Measurements from ENCODE around the gene SPEM1. TPM values are rescaled to one million over a fixed set of nuclear protein-coding genes. Genes with fewer than 3 reads are reported as not detected.

The SPEM1 gene
- total and polyA plus RNA-seq, 2 of the 13 experiments (the other 11 are each of a cell fraction or from before 2014, with no cell fraction given), result not detected

DNA sequence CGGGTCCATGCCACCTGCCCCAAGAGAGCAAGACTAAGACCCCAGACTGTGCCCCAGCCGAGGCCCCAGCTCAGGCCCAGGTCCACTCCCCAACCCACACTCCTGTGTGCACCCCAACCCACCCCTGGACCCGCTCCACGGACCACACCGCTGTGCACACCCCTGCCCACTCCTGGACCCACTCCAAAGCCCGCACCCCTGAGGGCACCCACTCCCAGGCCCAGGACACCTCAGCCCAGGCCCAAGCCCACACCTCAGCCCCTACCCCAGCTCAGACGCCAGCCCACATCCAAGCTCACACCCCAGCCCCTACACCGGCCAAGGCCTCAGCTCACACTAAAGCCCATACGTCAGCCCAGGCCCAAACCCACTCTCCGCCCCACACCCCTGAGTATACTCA lies 9.6 kb downstream of the SPEM1 start:
- no TSS peak for BruUV-seq (replicated peaks)
- in situ Hi-C loops (cut with HindIII; ENCODE audit: extremely low pct_ligation_motif_present, low pct_unique_long_range_greater_than_20kb), result no loop called here
- H3K4me3 ChIP-seq (replicated peaks in 1 of 3; ENCODE audit: insufficient read depth in 1 of 3, low read depth in 2 of 3, low read length in 3 of 3), result no peak overlapping the region
- WGBS (ENCODE audit: low lambda C conversion rate), result 44% methylated on average over 7 of the region's 10 CpGs
- H3K27ac ChIP-seq (ENCODE audit: extremely low read length, insufficient read depth, low read length), result no peak overlapping the region
- TF ChIP-seq KLF16 (CRISPR knock-in tag; IDR thresholded peaks at IDR 0.05), result no peak
- TF ChIP-seq ZNF451 (CRISPR knock-in tag; IDR thresholded peaks at IDR 0.05), result no peak
- TF ChIP-seq PITX1 (CRISPR knock-in tag; IDR thresholded peaks at IDR 0.05), result no peak
- TF ChIP-seq RARA (CRISPR knock-in tag; IDR thresholded peaks at IDR 0.05), result no peak
- no peak for TF ChIP-seq CEBPB (IDR thresholded peaks at IDR 0.05; ENCODE audit: borderline replicate concordance, low read depth, low read length)
- TF ChIP-seq ZNF557 (CRISPR knock-in tag; IDR thresholded peaks at IDR 0.05), result no peak
- no peak for TF ChIP-seq MAFF (IDR thresholded peaks at IDR 0.05; ENCODE audit: low read depth, low read length)
- TF ChIP-seq, protein P1, sequence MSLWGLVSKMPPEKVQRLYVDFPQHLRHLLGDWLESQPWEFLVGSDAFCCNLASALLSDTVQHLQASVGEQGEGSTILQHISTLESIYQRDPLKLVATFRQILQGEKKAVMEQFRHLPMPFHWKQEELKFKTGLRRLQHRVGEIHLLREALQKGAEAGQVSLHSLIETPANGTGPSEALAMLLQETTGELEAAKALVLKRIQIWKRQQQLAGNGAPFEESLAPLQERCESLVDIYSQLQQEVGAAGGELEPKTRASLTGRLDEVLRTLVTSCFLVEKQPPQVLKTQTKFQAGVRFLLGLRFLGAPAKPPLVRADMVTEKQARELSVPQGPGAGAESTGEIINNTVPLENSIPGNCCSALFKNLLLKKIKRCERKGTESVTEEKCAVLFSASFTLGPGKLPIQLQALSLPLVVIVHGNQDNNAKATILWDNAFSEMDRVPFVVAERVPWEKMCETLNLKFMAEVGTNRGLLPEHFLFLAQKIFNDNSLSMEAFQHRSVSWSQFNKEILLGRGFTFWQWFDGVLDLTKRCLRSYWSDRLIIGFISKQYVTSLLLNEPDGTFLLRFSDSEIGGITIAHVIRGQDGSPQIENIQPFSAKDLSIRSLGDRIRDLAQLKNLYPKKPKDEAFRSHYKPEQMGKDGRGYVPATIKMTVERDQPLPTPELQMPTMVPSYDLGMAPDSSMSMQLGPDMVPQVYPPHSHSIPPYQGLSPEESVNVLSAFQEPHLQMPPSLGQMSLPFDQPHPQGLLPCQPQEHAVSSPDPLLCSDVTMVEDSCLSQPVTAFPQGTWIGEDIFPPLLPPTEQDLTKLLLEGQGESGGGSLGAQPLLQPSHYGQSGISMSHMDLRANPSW (CRISPR knock-in tag; IDR thresholded peaks at IDR 0.05; ENCODE audit: borderline replicate concordance), result no peak
- TF ChIP-seq NR2F6 (IDR thresholded peaks at IDR 0.05), result no peak
- TF ChIP-seq NR2F6 (CRISPR knock-in tag; IDR thresholded peaks at IDR 0.05), result no peak
- no peak for TF ChIP-seq MIXL1 (CRISPR knock-in tag; IDR thresholded peaks at IDR 0.05)
- TF ChIP-seq SP1 (IDR thresholded peaks at IDR 0.05), result no peak
- no peak for TF ChIP-seq SP1 (CRISPR knock-in tag; IDR thresholded peaks at IDR 0.05)
- no peak for TF ChIP-seq ZNF501 (CRISPR knock-in tag; IDR thresholded peaks at IDR 0.05)
- no peak for TF ChIP-seq TMF1 (CRISPR knock-in tag; IDR thresholded peaks at IDR 0.05; ENCODE audit: low read depth)
- TF ChIP-seq MED8 (CRISPR knock-in tag; IDR thresholded peaks at IDR 0.05; ENCODE audit: insufficient replicate concordance), result no peak
- no peak for FAIRE-seq
- H3K27me3 ChIP-seq (ENCODE audit: control insufficient read depth in 1 of 2, insufficient read depth in 2 of 2, low read length in 2 of 2), result peaks cover 2 to 3% of the 10 kb centered on the region in 2 experiments; a peak in 3 of 5 replicates
- H3K4me1 ChIP-seq (ENCODE audit: insufficient read depth, low read length), result peaks cover 10% of the 10 kb centered on the region
- ATAC-seq, result no peak
- ChIA-PET POLR2A (interaction anchor here (1.6 kb wide), 1 partner anchor 26 kb away, joined by 3 read pairs; the partner anchor contains the start of gene TMEM256), CTCF (ENCODE audit: low intra/inter-chr PET ratio, low total read pairs) (no interaction called here)
- DNase-seq (ENCODE audit: low spot score), result no peak
- no peak overlapping the region for H3K4me2 ChIP-seq (ENCODE audit: low read depth, low read length)
- H3K9ac ChIP-seq (ENCODE audit: insufficient read depth, low read depth, low read length), result no peak overlapping the region
- H4K20me1 ChIP-seq (ENCODE audit: insufficient read depth, low read length), result no peaks in the 10 kb centered on the region
- H3K9me3 ChIP-seq (ENCODE audit: low read length), result no peaks in the 10 kb centered on the region
- H3K79me2 ChIP-seq (ENCODE audit: insufficient read depth, low read length), result no peaks in the 10 kb centered on the region
- no peak overlapping the region for H2AFZ ChIP-seq (ENCODE audit: low read length)
- intact Hi-C loops (cut with micrococcal nuclease; ENCODE audit: unreplicated experiment), result no loop called here
- no peaks in the 10 kb centered on the region for H3K36me3 ChIP-seq (replicated peaks in 1 of 2; ENCODE audit: control insufficient read depth in 1 of 2, insufficient read depth in 2 of 2, low read length in 2 of 2)
